K562 (cell line): ENCODE results near the gene NEFH. TPM values are rescaled to one million over a fixed set of nuclear protein-coding genes. Genes with fewer than 3 reads are reported as not detected.

Experiments
- ATAC-seq: fragments of 200-7000 bp; cut with Tn5 transposase; 3 replicates; pipeline ENCODE4 v1.9.1; 2020; ENCODE audit warnings: moderate library complexity
- BruUV-seq: library from RNA; stranded (reverse); fragments of 400-500 nt; replicated peaks from 2 replicates; lab custom pipeline; 2021; lab: Mats Ljungman, UMichigan
- CTCF ChIA-PET: fragments of 300-600 bp; formaldehyde crosslinking; extraction: SDS; loops from one replicate; lab custom pipeline; 2021; ENCODE audit warnings: low intra/inter-chr PET ratio; lab: Yijun Ruan, JAX
- POLR2A ChIA-PET: fragments of 300-600, 350-650 bp; sonication (Branson Sonifier 250); formaldehyde crosslinking; extraction: SDS; loops from one replicate; lab custom pipeline; 2021; ENCODE audit warnings: antibody characterized with exemption, inconsistent platforms; lab: Yijun Ruan, JAX
- DNase-seq, 4 experiments: peaks; one replicate each; pipeline versions ENCODE4 v3.0.0 to v3.0.0-alpha.2; 2011 to 2018; ENCODE audit warnings: low spot score in 3 of 4, mixed read lengths in 3 of 4; ENCODE audit errors: extremely low read depth in 1 of 4
- FAIRE-seq: peaks from 2 replicates; lab custom pipeline; 2011; peaks lifted over from hg19 to GRCh38; lab: Jason Lieb, UNC
- H2AFZ ChIP-seq: 2 replicates; pipeline ENCODE4 v1.6.0; 2011; ENCODE audit warnings: low read depth, low read length, control low read depth, inconsistent platforms
- H3K27ac ChIP-seq: fragments of 200-600 bp; 3 replicates; pipeline ENCODE4 v1.8.0; 2011; ENCODE audit warnings: low read depth, mild to moderate bottlenecking, control low read depth, inconsistent platforms, low read length, moderate library complexity, mixed read lengths; ENCODE audit errors: extremely low read depth
- H3K27me3 ChIP-seq, 2 experiments: fragments of 300-600 bp in 1 of 2; 2 replicates in 1 of 2; 3 replicates in 1 of 2; pipeline versions ENCODE4 v1.6.0 to v1.8.0; 2011; ENCODE audit warnings: inconsistent platforms in 2 of 2, low read length in 2 of 2, mild to moderate bottlenecking in 1 of 2, mixed read lengths in 1 of 2, moderate library complexity in 1 of 2; ENCODE audit not compliant: control insufficient read depth in 2 of 2, insufficient read depth in 2 of 2
- H3K36me3 ChIP-seq: fragments of 300-600 bp; 3 replicates; pipeline ENCODE4 v1.8.0; 2011; ENCODE audit warnings: mild to moderate bottlenecking, low read length, inconsistent platforms; ENCODE audit not compliant: control insufficient read depth, insufficient read depth
- H3K4me1 ChIP-seq, 2 experiments: fragments of 200-600 bp in 1 of 2; replicated peaks in 1 of 2; 2 replicates in 1 of 2; 3 replicates in 1 of 2; pipeline versions ENCODE4 v1.5.1 to v1.8.0; 2011; ENCODE audit warnings: inconsistent platforms in 2 of 2, low read length in 2 of 2, mild to moderate bottlenecking in 1 of 2, mixed read lengths in 1 of 2, moderate library complexity in 1 of 2; ENCODE audit not compliant: control insufficient read depth in 2 of 2, insufficient read depth in 2 of 2
- H3K4me2 ChIP-seq: 2 replicates; pipeline ENCODE4 v1.6.1; 2011; ENCODE audit warnings: low read length, control low read depth, inconsistent platforms, mixed read lengths; ENCODE audit not compliant: insufficient read depth
- H3K4me3 ChIP-seq: fragments of 200-600 bp; sonication (generic), shearing (Covaris generic); 2 replicates; pipeline ENCODE4 v1.5.1; 2016; ENCODE audit warnings: control low read depth, inconsistent platforms
- H3K79me2 ChIP-seq: fragments of 200-600 bp; 3 replicates; pipeline ENCODE4 v1.8.0; 2011; ENCODE audit warnings: low read length, inconsistent platforms; ENCODE audit not compliant: control insufficient read depth, insufficient read depth
- H3K9ac ChIP-seq, 2 experiments: 2 replicates each; pipeline versions ENCODE4 v1.6.0 to v1.6.1; 2011; ENCODE audit warnings: low read depth in 2 of 2, low read length in 2 of 2, control low read depth in 1 of 2, inconsistent platforms in 1 of 2, mild to moderate bottlenecking in 1 of 2, mixed read lengths in 1 of 2; ENCODE audit not compliant: insufficient read depth in 1 of 2
- H3K9me1 ChIP-seq: one replicate; pipeline ENCODE4 v1.6.0; 2011; ENCODE audit warnings: inconsistent platforms, mild to moderate bottlenecking, low read length, moderate library complexity; ENCODE audit not compliant: control insufficient read depth, insufficient read depth
- H3K9me3 ChIP-seq: replicated peaks from 2 replicates; pipeline ENCODE4 v1.5.1; 2011; ENCODE audit warnings: low read depth, low read length, inconsistent platforms; ENCODE audit not compliant: control insufficient read depth, insufficient read depth
- H4K20me1 ChIP-seq: replicated peaks from 2 replicates; pipeline ENCODE4 v1.6.1; 2011; ENCODE audit warnings: low read length, inconsistent platforms, mixed read lengths; ENCODE audit not compliant: control insufficient read depth, insufficient read depth
- C11orf30 ChIP-seq: fragments of 450-650 bp; IDR thresholded peaks from 2 replicates; pipeline ENCODE4 v1.6.1; 2016; ENCODE audit warnings: low read depth, mild to moderate bottlenecking
- FOXA3 ChIP-seq, 2 experiments: fragments of 450-650 bp in 1 of 2; sonication (generic) in 1 of 2; formaldehyde crosslinking; IDR thresholded peaks in 1 of 2; conservative IDR thresholded peaks in 1 of 2; 2 replicates each; pipeline versions ENCODE4 v1.4.0 to v1.8.0; 2020 to 2022; ENCODE audit warnings: mild to moderate bottlenecking in 2 of 2, missing genetic modification reagents in 1 of 2
- MEIS2 ChIP-seq: fragments of 450-650 bp; IDR thresholded peaks from 2 replicates; pipeline ENCODE4 v1.6.1; 2014; ENCODE audit warnings: mild to moderate bottlenecking; ENCODE audit not compliant: partially characterized antibody
- MYC ChIP-seq, 2 experiments: fragments of 250-450 bp in 1 of 2; sonication (Bioruptor Pico) in 1 of 2; IDR thresholded peaks; 2 replicates each; pipeline versions ENCODE4 v1.5.1 to v1.6.1; 2012 to 2021; ENCODE audit warnings: low read depth in 2 of 2, borderline replicate concordance in 1 of 2, improper control_type of control experiment in 1 of 2, low read length in 1 of 2, mild to moderate bottlenecking in 1 of 2, moderate library complexity in 1 of 2
- RBBP5 ChIP-seq: fragments of 200-600 bp; sonication (generic); IDR thresholded peaks from 2 replicates; pipeline ENCODE4 v1.6.1; 2012; ENCODE audit warnings: borderline replicate concordance, mild to moderate bottlenecking, low read length, control low read depth, inconsistent platforms; ENCODE audit not compliant: insufficient read depth, poor library complexity, severe bottlenecking
- RBFOX2 ChIP-seq: fragments of 200-400 bp; formaldehyde crosslinking; IDR thresholded peaks from 2 replicates; pipeline ENCODE4 v1.6.1; 2017; ENCODE audit warnings: low read depth, mild to moderate bottlenecking, low read length, moderate library complexity
- SMARCA4 ChIP-seq: fragments of 450-650 bp; IDR thresholded peaks from 2 replicates; pipeline ENCODE4 v1.6.1; 2016
- TBP ChIP-seq: optimal IDR thresholded peaks from 2 replicates; pipeline ENCODE3; 2011; ENCODE audit warnings: low read depth, low read length, improper control_type of control experiment
- ZKSCAN8 ChIP-seq: fragments of 200-800 bp; sonication (Bioruptor generic); IDR thresholded peaks from 2 replicates; pipeline ENCODE4 v1.6.1; 2016; ENCODE audit warnings: missing genetic modification characterization, missing compliant biosample characterization
- WGBS: fragments of 100-300 bp; shearing (Covaris generic); methylation state at CpG from one replicate; pipeline ENCODE4 v1.1.6; 2016; ENCODE audit warnings: low coverage, mixed read lengths; ENCODE audit not compliant: insufficient coverage; ENCODE audit errors: missing lambda C conversion rate; 5-methylcytosine and 5-hydroxymethylcytosine counted together
- in situ Hi-C: fragments of 300-500 bp; cut with MboI; formaldehyde crosslinking; loops from 4 replicates; pipeline ENCODE4 v1.15.0; 2018; ENCODE audit warnings: inconsistent platforms, mixed read lengths
- intact Hi-C: fragments of 100-400 bp; cut with micrococcal nuclease; formaldehyde crosslinking; loops from 2 replicates; pipeline ENCODE4 v1.14.2; 2022
- polyA plus RNA-seq, 8 experiments: library from polyadenylated mRNA; depleted of rRNA in 4 of 8; stranded (reverse) in 5 of 8; unstranded in 3 of 8; fragments of >200 nt; fragmentation: Nextera tagmentation in 2 of 8; fragmentation: Illumina TruSeq in 1 of 8; extraction: Ambion mirVana in 2 of 8; extraction: Trizol in 1 of 8; gene quantifications; 2 replicates each; pipeline versions ENCODE4 v1.2.1 to v1.2.3, GENCODE V29; 2011 to 2014; ENCODE audit warnings: inconsistent platforms in 1 of 8, missing spikeins in 1 of 8
- total RNA-seq, 7 experiments: library from RNA; depleted of rRNA in 6 of 7; stranded (reverse); fragments of >200 nt in 6 of 7; fragmentation: Illumina TruSeq in 2 of 7; extraction: Trizol in 2 of 7; gene quantifications; 2 replicates each; pipeline versions ENCODE4 v1.2.1 to v1.2.3, GENCODE V29; 2011 to 2021; ENCODE audit warnings: low replicate concordance in 1 of 7
- TF ChIP-seq, protein P1 (sequence below): sonication (generic); formaldehyde crosslinking; IDR thresholded peaks from 2 replicates; pipeline ENCODE4 v1.8.1; 2022; ENCODE audit warnings: missing genetic modification reagents
- TF ChIP-seq, protein P2 (sequence below), 2 experiments: IDR thresholded peaks; 2 replicates each; pipeline ENCODE4 v1.6.1; 2011; ENCODE audit warnings: borderline replicate concordance in 1 of 2, control low read depth in 1 of 2, low read depth in 1 of 2, low read length in 1 of 2, mild to moderate bottlenecking in 1 of 2, mixed read lengths in 1 of 2, moderate library complexity in 1 of 2; ENCODE audit not compliant: insufficient read depth in 1 of 2, insufficient read length in 1 of 2, poor library complexity in 1 of 2, severe bottlenecking in 1 of 2; ENCODE audit errors: extremely low read depth in 1 of 2
- TF ChIP-seq, protein P3 (sequence below): fragments of 450-650 bp; formaldehyde crosslinking; conservative IDR thresholded peaks from 2 replicates; pipeline ENCODE4 v1.4.0; 2022; ENCODE audit warnings: mild to moderate bottlenecking, missing genetic modification characterization

The NEFH gene
- total and polyA plus RNA-seq, 9 of the 15 experiments (the other 6 are each of a cell fraction or from before 2014, with no cell fraction given): 2.3 to 26.9 (median 10.8) TPM

DNA sequence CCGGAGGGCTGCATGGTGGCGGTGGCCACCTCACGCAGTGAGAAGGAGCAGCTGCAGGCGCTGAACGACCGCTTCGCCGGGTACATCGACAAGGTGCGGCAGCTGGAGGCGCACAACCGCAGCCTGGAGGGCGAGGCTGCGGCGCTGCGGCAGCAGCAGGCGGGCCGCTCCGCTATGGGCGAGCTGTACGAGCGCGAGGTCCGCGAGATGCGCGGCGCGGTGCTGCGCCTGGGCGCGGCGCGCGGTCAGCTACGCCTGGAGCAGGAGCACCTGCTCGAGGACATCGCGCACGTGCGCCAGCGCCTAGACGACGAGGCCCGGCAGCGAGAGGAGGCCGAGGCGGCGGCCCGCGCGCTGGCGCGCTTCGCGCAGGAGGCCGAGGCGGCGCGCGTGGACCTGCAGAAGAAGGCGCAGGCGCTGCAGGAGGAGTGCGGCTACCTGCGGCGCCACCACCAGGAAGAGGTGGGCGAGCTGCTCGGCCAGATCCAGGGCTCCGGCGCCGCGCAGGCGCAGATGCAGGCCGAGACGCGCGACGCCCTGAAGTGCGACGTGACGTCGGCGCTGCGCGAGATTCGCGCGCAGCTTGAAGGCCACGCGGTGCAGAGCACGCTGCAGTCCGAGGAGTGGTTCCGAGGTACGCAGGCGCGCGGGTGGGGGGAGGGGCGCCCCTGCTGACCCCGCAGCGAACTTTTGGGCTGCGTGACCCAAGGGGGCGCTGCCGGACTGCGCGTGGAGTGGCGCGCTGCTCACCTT is 670 bp downstream of the NEFH start:
- Histone ChIP-seq H3K9ac (peak overlapping the region; percentile 68 to 91), H3K27me3 (no peaks in the 10 kb centered on the region), H3K27ac (peak overlapping the region; percentile 68), H3K9me1 (peaks cover 10% of the 10 kb centered on the region), H4K20me1 (peaks cover 19% of the 10 kb centered on the region; the same call in 1 of the 2 replicates), H3K79me2 (peaks cover 42% of the 10 kb centered on the region), H3K4me2 (peak overlapping the region; percentile 77), H3K4me3 (peak overlapping the region; percentile 48), H2AFZ (peak overlapping the region; percentile 74), H3K9me3 (no peaks in the 10 kb centered on the region), H3K4me1 (peaks cover 21 to 48% of the 10 kb centered on the region in 2 experiments; a peak in 4 of 5 replicates), H3K36me3 (peaks cover 22% of the 10 kb centered on the region; the same call in 1 of the 3 replicates)
- no TSS peak for BruUV-seq
- WGBS: 18% methylated on average over 73 of the region's 107 CpGs
- in situ Hi-C loops (no loop called here), intact Hi-C loops (loop anchor here (2.0 kb wide), 1 partner anchor 44 kb away; no protein-coding TSS in a partner anchor)
- ATAC-seq: peak; percentile 86
- ChIA-PET CTCF (interaction anchor here (0.8 kb wide), 1 partner anchor 44 kb away, joined by 4 read pairs; no protein-coding TSS in a partner anchor), POLR2A (interaction anchor here (0.7 to 1.2 kb wide), 4 partner anchors 15 to 266 kb away, joined by 3 to 4 read pairs (median 3); no protein-coding TSS in a partner anchor)
- DNase-seq: peak; percentile 78 to 90 (median 82)
- FAIRE-seq: peak; percentile 65
- peak; percentile 79 for TF ChIP-seq MEIS2
- TF ChIP-seq, protein P1, sequence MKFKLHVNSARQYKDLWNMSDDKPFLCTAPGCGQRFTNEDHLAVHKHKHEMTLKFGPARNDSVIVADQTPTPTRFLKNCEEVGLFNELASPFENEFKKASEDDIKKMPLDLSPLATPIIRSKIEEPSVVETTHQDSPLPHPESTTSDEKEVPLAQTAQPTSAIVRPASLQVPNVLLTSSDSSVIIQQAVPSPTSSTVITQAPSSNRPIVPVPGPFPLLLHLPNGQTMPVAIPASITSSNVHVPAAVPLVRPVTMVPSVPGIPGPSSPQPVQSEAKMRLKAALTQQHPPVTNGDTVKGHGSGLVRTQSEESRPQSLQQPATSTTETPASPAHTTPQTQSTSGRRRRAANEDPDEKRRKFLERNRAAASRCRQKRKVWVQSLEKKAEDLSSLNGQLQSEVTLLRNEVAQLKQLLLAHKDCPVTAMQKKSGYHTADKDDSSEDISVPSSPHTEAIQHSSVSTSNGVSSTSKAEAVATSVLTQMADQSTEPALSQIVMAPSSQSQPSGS (CRISPR knock-in tag): peak; percentile 69; the same call in 1 of the 2 replicates
- peak; percentile 12 for TF ChIP-seq TBP
- TF ChIP-seq SMARCA4: no peak
- TF ChIP-seq RBFOX2: peak; percentile 67
- peak in 1 of 2 experiments; percentile 65; a peak in 2 of 4 replicates for TF ChIP-seq FOXA3 (CRISPR knock-in tag; conservative IDR thresholded peaks at IDR 0.05 in 1 of 2, IDR thresholded peaks at IDR 0.05 in 1 of 2)
- TF ChIP-seq, protein P2, sequence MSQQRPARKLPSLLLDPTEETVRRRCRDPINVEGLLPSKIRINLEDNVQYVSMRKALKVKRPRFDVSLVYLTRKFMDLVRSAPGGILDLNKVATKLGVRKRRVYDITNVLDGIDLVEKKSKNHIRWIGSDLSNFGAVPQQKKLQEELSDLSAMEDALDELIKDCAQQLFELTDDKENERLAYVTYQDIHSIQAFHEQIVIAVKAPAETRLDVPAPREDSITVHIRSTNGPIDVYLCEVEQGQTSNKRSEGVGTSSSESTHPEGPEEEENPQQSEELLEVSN (IDR thresholded peaks at IDR 0.05; ENCODE audit: borderline replicate concordance in 1 of 2, extremely low read depth in 1 of 2, insufficient read depth in 1 of 2, insufficient read length in 1 of 2, low read depth in 1 of 2, low read length in 1 of 2, poor library complexity in 1 of 2, severe bottlenecking in 1 of 2): peak; percentile 90 to 96
- no peak for TF ChIP-seq ZKSCAN8
- TF ChIP-seq, protein P3, sequence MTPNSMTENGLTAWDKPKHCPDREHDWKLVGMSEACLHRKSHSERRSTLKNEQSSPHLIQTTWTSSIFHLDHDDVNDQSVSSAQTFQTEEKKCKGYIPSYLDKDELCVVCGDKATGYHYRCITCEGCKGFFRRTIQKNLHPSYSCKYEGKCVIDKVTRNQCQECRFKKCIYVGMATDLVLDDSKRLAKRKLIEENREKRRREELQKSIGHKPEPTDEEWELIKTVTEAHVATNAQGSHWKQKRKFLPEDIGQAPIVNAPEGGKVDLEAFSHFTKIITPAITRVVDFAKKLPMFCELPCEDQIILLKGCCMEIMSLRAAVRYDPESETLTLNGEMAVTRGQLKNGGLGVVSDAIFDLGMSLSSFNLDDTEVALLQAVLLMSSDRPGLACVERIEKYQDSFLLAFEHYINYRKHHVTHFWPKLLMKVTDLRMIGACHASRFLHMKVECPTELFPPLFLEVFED (CRISPR knock-in tag): no peak
- TF ChIP-seq C11orf30: 0 out of 2 replicates have a peak, but pooled peaks have one; percentile 19
- TF ChIP-seq MYC (IDR thresholded peaks at IDR 0.05; ENCODE audit: low read depth, low read length): peak; percentile 99
- TF ChIP-seq MYC (CRISPR knock-in tag; IDR thresholded peaks at IDR 0.05; ENCODE audit: borderline replicate concordance, low read depth): no peak
- TF ChIP-seq RBBP5: peak; percentile 2
